ENCODE measurements around the gene DSCAM. TPM values are rescaled to one million over a fixed set of nuclear protein-coding genes. Genes with fewer than 3 reads are reported as not detected.

DSCAM gene
- total RNA-seq, 2 donors from 2014 or later: 18.5 to 25.5 TPM

- Mint-ChIP-seq H3K9me3 (peaks cover 22% of the 10 kb centered on the region), H3K4me1 (peaks cover 55% of the 10 kb centered on the region), H3K27ac (peak overlapping the region; percentile 69), H3K36me3 (ENCODE audit: low read depth) (peaks cover 58% of the 10 kb centered on the region), H3K27me3 (ENCODE audit: insufficient read depth) (no peaks in the 10 kb centered on the region), H3K4me3 (no peak overlapping the region)
- H3K9ac ChIP-seq (ENCODE audit: extremely low read depth, low read length, poor library complexity, severe bottlenecking): no peak overlapping the region
- peaks cover 6% of the 10 kb centered on the region for H3K4me1 ChIP-seq (ENCODE audit: control insufficient read depth, insufficient read depth, low read length)
- no peak for DNase-seq
- H3K36me3 ChIP-seq (ENCODE audit: control insufficient read depth, insufficient read depth, low read length): peaks cover 74% of the 10 kb centered on the region
- 94% methylated on average over 5 to 6 of the region's 6 CpGs for WGBS, 2 experiments (ENCODE audit: insufficient coverage in 1 of 2, insufficient read length in 1 of 2)
- TF ChIP-seq CTCF (conservative IDR thresholded peaks at IDR 0.05): no peak
- H3K27ac ChIP-seq (ENCODE audit: low read depth, low read length): no peak overlapping the region
- no peaks in the 10 kb centered on the region for H3K27me3 ChIP-seq (ENCODE audit: control insufficient read depth, insufficient read depth, low read length, poor library complexity, severe bottlenecking)
- no peak overlapping the region for H3K4me3 ChIP-seq (ENCODE audit: low read length)
- H3K9me3 ChIP-seq (ENCODE audit: control insufficient read depth, low read length): peaks cover 32% of the 10 kb centered on the region
These were observed 282.6 kb downstream of the DSCAM start for GRCh38 chr21:40564318-40564717.

GRCh38 chr21:40563900-40564299 lies 283.1 kb downstream of the DSCAM start:
- peaks cover 74% of the 10 kb centered on the region for H3K36me3 ChIP-seq (ENCODE audit: control insufficient read depth, insufficient read depth, low read length)
- no peak overlapping the region for H3K9ac ChIP-seq (ENCODE audit: extremely low read depth, low read length, poor library complexity, severe bottlenecking)
- Mint-ChIP-seq H3K4me3 (no peak overlapping the region), H3K36me3 (ENCODE audit: low read depth) (peaks cover 56% of the 10 kb centered on the region), H3K27me3 (ENCODE audit: insufficient read depth) (no peaks in the 10 kb centered on the region), H3K9me3 (peaks cover 24% of the 10 kb centered on the region), H3K27ac (no peak overlapping the region), H3K4me1 (peaks cover 50% of the 10 kb centered on the region)
- no peak for TF ChIP-seq CTCF (conservative IDR thresholded peaks at IDR 0.05)
- H3K4me1 ChIP-seq (ENCODE audit: control insufficient read depth, insufficient read depth, low read length): peaks cover 4% of the 10 kb centered on the region
- H3K27me3 ChIP-seq (ENCODE audit: control insufficient read depth, insufficient read depth, low read length, poor library complexity, severe bottlenecking): no peaks in the 10 kb centered on the region
- WGBS, 2 experiments (ENCODE audit: insufficient coverage in 1 of 2, insufficient read length in 1 of 2): 99 to 100% methylated on average over 2 to 4 of the region's 4 CpGs
- no peak overlapping the region for H3K4me3 ChIP-seq (ENCODE audit: low read length)
- no peak overlapping the region for H3K27ac ChIP-seq (ENCODE audit: low read depth, low read length)
- H3K9me3 ChIP-seq (ENCODE audit: control insufficient read depth, low read length): peaks cover 32% of the 10 kb centered on the region
- no peak for DNase-seq

- TF ChIP-seq CTCF (conservative IDR thresholded peaks at IDR 0.05): no peak
- peaks cover 35% of the 10 kb centered on the region for H3K9me3 Mint-ChIP-seq
- no peaks in the 10 kb centered on the region for H3K27me3 Mint-ChIP-seq (ENCODE audit: insufficient read depth)
- 90 to 94% methylated on average over 2 to 9 of the region's 9 CpGs for WGBS, 2 experiments (ENCODE audit: insufficient coverage in 1 of 2, insufficient read length in 1 of 2)
- H3K4me3 ChIP-seq (ENCODE audit: low read length): peak overlapping the region; percentile 68
- no peak overlapping the region for H3K4me3 Mint-ChIP-seq
- DNase-seq: no peak
- H3K27ac Mint-ChIP-seq: no peak overlapping the region
- H3K4me1 Mint-ChIP-seq: peaks cover 44% of the 10 kb centered on the region
- no peak overlapping the region for H3K9ac ChIP-seq (ENCODE audit: extremely low read depth, low read length, poor library complexity, severe bottlenecking)
- H3K4me1 ChIP-seq (ENCODE audit: control insufficient read depth, insufficient read depth, low read length): no peaks in the 10 kb centered on the region
- H3K36me3 Mint-ChIP-seq (ENCODE audit: low read depth): peaks cover 65% of the 10 kb centered on the region
- peaks cover 37% of the 10 kb centered on the region for H3K9me3 ChIP-seq (ENCODE audit: control insufficient read depth, low read length)
- H3K27me3 ChIP-seq (ENCODE audit: control insufficient read depth, insufficient read depth, low read length, poor library complexity, severe bottlenecking): no peaks in the 10 kb centered on the region
- H3K36me3 ChIP-seq (ENCODE audit: control insufficient read depth, insufficient read depth, low read length): peaks cover 73% of the 10 kb centered on the region
- H3K27ac ChIP-seq (ENCODE audit: low read depth, low read length): no peak overlapping the region
These were observed 284.5 kb downstream of the DSCAM start for GRCh38 chr21:40562242-40563002.

Measured in endodermal cell (in vitro differentiated cells).